Thoracic aorta (tissue), 2 donors: ENCODE results near the gene HSD17B13. TPM values are rescaled to one million over a fixed set of nuclear protein-coding genes. Genes with fewer than 3 reads are reported as not detected.

Source experiments
- ATAC-seq: fragments of 150-250 bp; one replicate; pipeline ENCODE4 v1.8.0; 2017; ENCODE audit warnings: low read depth; ENCODE audit not compliant: insufficient number of reproducible peaks, low FRiP score
- DNase-seq: peaks from one replicate; pipeline ENCODE4 v3.0.0-alpha.2; 2020; ENCODE audit warnings: low spot score
- H3K27ac ChIP-seq, 2 donors: fragments of 200-600 bp; sonication (generic); 1 replicate in 1 of 2; 2 replicates in 1 of 2; pipeline ENCODE4 v1.5.1; 2016; ENCODE audit warnings: mild to moderate bottlenecking in 2 of 2, moderate library complexity in 2 of 2
- H3K27me3 ChIP-seq: fragments of 200-600 bp; sonication (generic); replicated peaks from 2 replicates; pipeline ENCODE4 v1.6.0; 2016; ENCODE audit warnings: mild to moderate bottlenecking; ENCODE audit not compliant: insufficient read depth
- H3K36me3 ChIP-seq: fragments of 200-600 bp; sonication (generic); one replicate; pipeline ENCODE4 v1.5.1; 2016
- H3K4me1 ChIP-seq, 2 donors: fragments of 200-600 bp; sonication (generic); 1 replicate in 1 of 2; 2 replicates in 1 of 2; pipeline versions ENCODE4 v1.5.1 to v1.6.0; 2016; ENCODE audit warnings: low read depth in 2 of 2, mild to moderate bottlenecking in 1 of 2; ENCODE audit not compliant: control insufficient read depth in 1 of 2
- H3K4me3 ChIP-seq: fragments of 200-600 bp; sonication (generic); 2 replicates; pipeline ENCODE4 v1.5.1; 2016; ENCODE audit warnings: mild to moderate bottlenecking
- H3K9me3 ChIP-seq: fragments of 200-600 bp; sonication (generic); 2 replicates; pipeline ENCODE4 v1.5.1; 2016
- total RNA-seq, 2 donors: library from RNA; depleted of rRNA; stranded (reverse); fragments of >200 nt; gene quantifications; one replicate each; pipeline versions ENCODE4 v1.1.0 to v1.2.3, GENCODE V29; 2016
- TF ChIP-seq, protein P1 (sequence below): fragments of 200-600 bp; sonication (generic); IDR thresholded peaks from one replicate; pipeline ENCODE4 v1.5.1; 2019; ENCODE audit warnings: antibody characterized with exemption

HSD17B13 gene
- total RNA-seq, 2 donors from 2014 or later = 0.54 to 0.71 TPM

DNA sequence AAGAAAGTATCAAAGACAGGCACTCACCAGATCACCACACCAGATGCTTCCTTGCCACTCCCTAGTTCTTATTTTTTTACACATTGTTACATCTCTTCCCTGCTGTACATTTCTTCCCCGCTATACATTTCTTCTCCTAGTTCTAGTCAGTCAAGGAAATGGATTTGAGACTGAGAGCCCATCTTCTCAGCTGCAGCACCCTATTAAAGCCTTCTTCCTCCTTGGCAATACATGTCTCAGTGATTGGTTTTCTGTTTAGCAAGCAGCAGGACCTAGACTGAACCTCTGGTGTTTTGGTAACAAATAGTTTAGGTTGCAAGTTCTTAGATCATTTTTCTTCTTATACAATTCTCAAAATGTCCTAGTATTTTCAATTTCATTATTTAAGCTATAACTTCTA is 66.9 kb downstream of the HSD17B13 start:
- H3K4me1 ChIP-seq = no peaks in the 10 kb centered on the region
- H3K27me3 ChIP-seq = no peaks in the 10 kb centered on the region
- DNase-seq (no peak), ATAC-seq (no peak)
- no peak overlapping the region for H3K27ac ChIP-seq
- TF ChIP-seq, protein P1, sequence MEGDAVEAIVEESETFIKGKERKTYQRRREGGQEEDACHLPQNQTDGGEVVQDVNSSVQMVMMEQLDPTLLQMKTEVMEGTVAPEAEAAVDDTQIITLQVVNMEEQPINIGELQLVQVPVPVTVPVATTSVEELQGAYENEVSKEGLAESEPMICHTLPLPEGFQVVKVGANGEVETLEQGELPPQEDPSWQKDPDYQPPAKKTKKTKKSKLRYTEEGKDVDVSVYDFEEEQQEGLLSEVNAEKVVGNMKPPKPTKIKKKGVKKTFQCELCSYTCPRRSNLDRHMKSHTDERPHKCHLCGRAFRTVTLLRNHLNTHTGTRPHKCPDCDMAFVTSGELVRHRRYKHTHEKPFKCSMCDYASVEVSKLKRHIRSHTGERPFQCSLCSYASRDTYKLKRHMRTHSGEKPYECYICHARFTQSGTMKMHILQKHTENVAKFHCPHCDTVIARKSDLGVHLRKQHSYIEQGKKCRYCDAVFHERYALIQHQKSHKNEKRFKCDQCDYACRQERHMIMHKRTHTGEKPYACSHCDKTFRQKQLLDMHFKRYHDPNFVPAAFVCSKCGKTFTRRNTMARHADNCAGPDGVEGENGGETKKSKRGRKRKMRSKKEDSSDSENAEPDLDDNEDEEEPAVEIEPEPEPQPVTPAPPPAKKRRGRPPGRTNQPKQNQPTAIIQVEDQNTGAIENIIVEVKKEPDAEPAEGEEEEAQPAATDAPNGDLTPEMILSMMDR = no peak
- no peak overlapping the region for H3K4me3 ChIP-seq
- no peaks in the 10 kb centered on the region for H3K9me3 ChIP-seq
- H3K36me3 ChIP-seq = no peaks in the 10 kb centered on the region

Other genes starting within 250 kb of the HSD17B13 start
- gene KLHL8, start 102.3 kb downstream of the HSD17B13 start, total RNA-seq = 10 to 100 TPM in 1 of 2 donors, 1 to 10 TPM in 1; 4.9 to 12.2 TPM
- gene HSD17B11, start 68.3 kb upstream of the HSD17B13 start, total RNA-seq = 10 to 100 TPM; 43.2 to 57.6 TPM
- gene NUDT9, start 99.7 kb upstream of the HSD17B13 start, total RNA-seq = 10 to 100 TPM; 15.5 to 17.2 TPM
- 1,000 to 10,000 TPM; 1,225 to 2,315 TPM for gene SPARCL1, start 206.5 kb upstream of the HSD17B13 start, total RNA-seq